SU-DHL-6 (cell line): ENCODE measurements around the gene ZIC2.
"Not testable (repeated sequence)": the region's sequence is repeated elsewhere in the genome, so short reads cannot be mapped to it uniquely, and the experiment has no call there.

Source experiments
- CTCF ChIP-seq: fragments of 200-600 bp; sonication (generic); IDR thresholded peaks from one replicate; pipeline ENCODE4 v1.5.1; 2017; ENCODE audit warnings: antibody characterized with exemption, mild to moderate bottlenecking, low read length, moderate library complexity; ENCODE audit not compliant: insufficient read depth, poor library complexity, severe bottlenecking
- EZH2phosphoT487 ChIP-seq: fragments of 200-600 bp; sonication (generic), shearing (Covaris generic); conservative IDR thresholded peaks from 2 replicates; pipeline ENCODE4 v1.6.1; 2018; ENCODE audit warnings: mild to moderate bottlenecking, antibody characterized with exemption, low read length, moderate library complexity, mixed read lengths

DNA sequence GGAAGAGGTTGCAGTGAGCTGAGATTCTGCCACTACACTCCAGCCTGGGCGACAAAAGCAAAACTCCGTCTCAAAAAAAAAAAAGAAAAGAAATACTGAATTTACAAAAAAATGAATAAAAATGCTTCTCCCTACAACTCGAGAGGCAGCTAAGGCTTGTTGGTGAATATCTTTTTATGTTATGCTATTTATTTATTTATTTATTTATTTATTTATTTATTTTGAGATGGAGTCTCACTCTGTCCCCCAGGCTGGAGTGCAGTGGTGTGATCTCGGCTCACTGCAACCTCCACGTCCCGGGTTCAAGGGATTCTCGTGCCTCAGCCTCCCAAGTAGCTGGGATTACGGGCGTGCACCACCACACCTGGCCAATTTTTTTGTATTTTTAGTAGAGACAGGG is 51.1 kb downstream of the ZIC2 start:
- TF ChIP-seq CTCF, EZH2phosphoT487: not testable (repeated sequence)
